ENCODE results near the gene MAMDC4.

DNA sequence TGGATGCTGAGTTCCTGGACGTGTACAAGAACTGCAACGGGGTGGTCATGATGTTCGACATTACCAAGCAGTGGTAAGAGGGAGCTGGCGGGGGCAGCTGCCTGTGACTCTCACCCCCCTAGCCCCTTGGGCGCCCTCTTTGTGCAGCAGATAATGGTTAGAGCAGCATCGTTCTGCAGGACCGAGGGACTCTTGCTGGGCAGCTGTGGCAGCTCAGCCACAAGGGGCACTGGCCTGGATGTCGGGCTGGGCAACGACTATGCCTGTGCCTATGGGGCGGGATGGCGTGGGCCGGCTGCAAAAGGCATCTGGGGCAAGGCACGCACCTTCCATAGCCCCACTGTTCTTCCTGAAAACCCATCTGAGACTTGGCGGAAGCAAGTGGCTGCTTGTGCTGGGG lies 22.7 kb upstream of the MAMDC4 start:
- TF ChIP-seq, protein P1, sequence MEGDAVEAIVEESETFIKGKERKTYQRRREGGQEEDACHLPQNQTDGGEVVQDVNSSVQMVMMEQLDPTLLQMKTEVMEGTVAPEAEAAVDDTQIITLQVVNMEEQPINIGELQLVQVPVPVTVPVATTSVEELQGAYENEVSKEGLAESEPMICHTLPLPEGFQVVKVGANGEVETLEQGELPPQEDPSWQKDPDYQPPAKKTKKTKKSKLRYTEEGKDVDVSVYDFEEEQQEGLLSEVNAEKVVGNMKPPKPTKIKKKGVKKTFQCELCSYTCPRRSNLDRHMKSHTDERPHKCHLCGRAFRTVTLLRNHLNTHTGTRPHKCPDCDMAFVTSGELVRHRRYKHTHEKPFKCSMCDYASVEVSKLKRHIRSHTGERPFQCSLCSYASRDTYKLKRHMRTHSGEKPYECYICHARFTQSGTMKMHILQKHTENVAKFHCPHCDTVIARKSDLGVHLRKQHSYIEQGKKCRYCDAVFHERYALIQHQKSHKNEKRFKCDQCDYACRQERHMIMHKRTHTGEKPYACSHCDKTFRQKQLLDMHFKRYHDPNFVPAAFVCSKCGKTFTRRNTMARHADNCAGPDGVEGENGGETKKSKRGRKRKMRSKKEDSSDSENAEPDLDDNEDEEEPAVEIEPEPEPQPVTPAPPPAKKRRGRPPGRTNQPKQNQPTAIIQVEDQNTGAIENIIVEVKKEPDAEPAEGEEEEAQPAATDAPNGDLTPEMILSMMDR (IDR thresholded peaks at IDR 0.05): no peak
- no peak for TF ChIP-seq POLR2A (IDR thresholded peaks at IDR 0.05)

Measured in body of pancreas (tissue), 4 donors.